GM20000 (cell line): ENCODE data around the gene APOOL.

Source experiments
- DNase-seq: peaks from one replicate; pipeline ENCODE4 v3.0.0; 2012; ENCODE audit warnings: low spot score
- TF ChIP-seq, protein P1 (sequence below): IDR thresholded peaks from 2 replicates; pipeline ENCODE4 v1.5.1; 2012; ENCODE audit warnings: mild to moderate bottlenecking, control low read depth; ENCODE audit errors: extremely low read depth, missing control alignments

APOOL gene

DNA sequence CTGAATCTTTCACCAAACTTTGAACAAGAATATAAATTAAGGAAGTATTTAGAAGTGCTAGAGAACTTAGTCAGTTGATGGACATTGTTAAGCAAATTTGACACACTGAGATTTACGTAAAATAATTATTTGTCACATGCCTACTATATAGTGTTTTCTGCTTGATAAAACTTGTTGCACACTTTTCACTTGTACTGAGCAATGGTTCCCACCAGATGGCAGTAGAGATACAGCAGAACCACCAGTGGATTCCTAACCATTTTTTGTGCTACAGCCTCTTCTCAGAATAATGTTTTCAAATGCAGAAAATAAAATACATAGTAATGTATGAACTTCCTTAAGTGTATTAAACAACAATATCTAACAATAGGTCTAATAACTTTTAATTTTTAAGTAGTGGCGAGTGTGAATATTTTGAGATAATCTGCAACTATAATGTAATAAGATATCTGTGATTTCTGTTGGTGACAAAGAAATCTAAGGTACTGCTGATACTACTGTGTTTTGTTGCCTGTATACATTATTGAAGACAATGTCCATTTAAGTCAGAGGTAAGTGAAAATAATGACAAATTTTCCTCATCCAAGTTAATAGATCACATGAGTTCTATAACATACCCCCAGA, 81.2 kb downstream of the APOOL start:
- peak; percentile 24 for DNase-seq
- TF ChIP-seq, protein P1, sequence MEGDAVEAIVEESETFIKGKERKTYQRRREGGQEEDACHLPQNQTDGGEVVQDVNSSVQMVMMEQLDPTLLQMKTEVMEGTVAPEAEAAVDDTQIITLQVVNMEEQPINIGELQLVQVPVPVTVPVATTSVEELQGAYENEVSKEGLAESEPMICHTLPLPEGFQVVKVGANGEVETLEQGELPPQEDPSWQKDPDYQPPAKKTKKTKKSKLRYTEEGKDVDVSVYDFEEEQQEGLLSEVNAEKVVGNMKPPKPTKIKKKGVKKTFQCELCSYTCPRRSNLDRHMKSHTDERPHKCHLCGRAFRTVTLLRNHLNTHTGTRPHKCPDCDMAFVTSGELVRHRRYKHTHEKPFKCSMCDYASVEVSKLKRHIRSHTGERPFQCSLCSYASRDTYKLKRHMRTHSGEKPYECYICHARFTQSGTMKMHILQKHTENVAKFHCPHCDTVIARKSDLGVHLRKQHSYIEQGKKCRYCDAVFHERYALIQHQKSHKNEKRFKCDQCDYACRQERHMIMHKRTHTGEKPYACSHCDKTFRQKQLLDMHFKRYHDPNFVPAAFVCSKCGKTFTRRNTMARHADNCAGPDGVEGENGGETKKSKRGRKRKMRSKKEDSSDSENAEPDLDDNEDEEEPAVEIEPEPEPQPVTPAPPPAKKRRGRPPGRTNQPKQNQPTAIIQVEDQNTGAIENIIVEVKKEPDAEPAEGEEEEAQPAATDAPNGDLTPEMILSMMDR, result peak; percentile 14

DNA sequence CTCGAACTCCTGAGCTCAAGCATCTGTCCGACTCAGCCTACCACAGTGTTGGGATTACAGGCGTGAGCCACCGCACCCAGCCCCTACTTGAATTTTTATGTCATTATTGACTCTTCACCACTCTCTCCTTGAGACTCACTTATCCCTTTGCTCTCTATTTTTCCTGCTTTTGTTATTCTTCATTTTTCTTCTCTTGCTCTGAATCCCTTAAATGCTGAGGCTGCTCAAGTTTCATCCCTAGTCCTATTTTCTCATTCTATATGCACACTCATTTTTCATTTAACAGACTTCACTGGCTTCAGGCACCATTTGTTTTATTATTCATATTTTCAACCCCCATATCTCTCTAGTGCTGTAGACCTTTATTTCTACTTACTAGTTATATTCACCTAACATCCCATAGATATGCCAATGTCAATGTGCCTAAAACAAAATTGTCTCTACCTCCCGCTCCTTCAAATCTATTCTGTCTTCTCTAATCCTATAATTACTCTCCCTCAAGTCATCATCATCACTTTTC, 85.7 kb downstream of the APOOL start:
- TF ChIP-seq, protein P1, result no peak
- DNase-seq, result no peak

DNA sequence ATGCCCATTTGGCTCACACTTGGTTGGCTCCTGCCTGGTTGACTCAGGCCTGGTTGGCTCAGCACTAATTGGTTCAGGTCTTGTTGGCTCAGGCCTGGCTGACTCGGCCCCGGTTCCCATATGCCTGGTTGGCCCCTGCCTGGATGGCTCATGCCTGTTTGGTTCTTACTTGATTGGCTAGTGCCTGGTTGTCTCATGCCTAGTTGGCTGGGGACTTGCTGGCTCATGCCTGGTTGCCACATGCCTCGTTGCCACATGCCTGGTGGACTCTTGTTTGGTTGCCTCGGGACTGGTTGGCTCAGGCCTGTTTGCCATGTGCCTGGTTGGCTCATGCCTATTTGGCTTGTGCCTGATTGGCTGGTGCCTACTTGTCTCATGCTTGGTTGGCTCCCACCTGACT, 103.7 kb downstream of the APOOL start:
- TF ChIP-seq, protein P1, result no peak
- DNase-seq, result no peak

DNA sequence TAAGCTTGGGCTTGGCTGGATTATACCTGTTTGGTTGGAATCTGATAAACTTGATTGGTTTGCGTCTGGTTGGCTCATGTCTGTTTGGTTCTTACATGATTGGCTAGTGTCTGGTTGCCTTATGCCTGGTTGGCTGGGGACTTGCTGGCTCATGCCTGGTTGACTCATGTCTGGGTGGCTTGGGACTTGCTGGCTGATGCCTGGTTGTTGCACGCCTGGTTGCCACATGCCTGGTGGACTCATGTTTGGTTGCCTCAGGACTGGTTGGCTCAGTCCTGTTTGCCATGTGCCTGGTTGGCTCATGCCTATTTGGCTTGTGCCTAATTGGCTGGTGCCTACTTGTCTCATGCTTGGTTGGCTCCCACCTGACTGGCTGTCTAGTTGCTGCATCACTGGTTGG, 104.5 kb downstream of the APOOL start:
- no peak for DNase-seq
- TF ChIP-seq, protein P1, result no peak

DNA sequence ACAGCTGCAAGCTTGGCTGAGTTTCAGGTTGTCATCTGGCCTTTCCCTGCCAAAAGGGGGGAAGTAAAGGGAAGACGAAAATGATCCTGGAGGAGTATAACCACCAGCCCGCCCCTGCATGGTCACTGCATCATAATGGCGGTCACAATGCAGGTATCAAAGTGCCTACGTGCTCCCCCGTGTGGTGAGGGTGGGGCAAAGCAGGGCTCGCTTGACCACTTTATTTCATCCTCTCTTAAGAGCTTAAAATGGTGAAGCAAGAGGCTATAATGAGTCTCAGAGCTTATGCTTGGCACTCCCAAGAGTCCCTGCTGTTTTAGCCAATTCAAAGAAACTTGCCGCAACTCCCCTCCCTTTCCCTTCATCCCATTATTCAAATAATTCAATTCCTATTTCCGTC, 105.6 kb downstream of the APOOL start:
- peak; percentile 6 for DNase-seq

DNA sequence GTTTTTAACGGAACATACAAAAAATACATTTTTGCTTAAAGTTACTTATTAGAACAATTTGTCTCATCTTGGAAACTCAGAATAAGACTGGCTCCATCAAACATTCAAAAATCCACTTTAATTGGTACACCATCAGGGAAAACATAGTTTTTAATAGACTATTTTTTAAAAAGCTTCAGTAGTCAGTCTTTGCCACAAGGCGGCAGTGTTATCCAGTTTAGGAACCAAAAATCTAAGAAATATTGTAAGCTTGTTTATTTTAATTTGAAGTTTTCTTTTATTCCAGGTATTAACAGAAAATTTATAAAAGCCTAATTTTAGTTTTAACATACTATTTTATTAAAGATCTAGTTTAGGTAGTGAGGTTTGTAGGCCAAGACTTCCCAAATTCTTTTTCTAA, 107.7 kb downstream of the APOOL start:
- TF ChIP-seq, protein P1, result no peak
- DNase-seq, result no peak

More for the DNA sequence above, 105.6 kb downstream of the APOOL start:
- TF ChIP-seq, protein P1, result no peak

DNA sequence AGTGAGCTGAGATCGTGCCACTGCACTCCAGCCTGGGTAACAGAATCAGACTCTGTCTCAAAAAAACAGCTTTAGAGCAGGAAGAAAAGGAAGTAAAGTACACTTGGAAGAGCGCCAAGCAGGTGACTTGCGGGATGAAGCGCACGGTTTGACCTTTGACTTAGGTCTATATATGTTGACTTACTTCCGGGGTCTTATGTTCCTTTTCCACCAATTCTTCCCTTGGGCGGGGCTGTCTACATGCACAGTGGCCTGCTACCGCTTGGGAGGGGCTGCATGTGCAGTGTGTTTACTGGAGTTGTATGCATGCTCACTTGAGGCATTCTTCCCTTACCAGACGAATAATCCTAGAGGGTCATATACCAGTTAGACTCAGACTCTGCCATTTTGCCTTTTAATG, 108.6 kb downstream of the APOOL start:
- TF ChIP-seq, protein P1, result no peak
- no peak for DNase-seq
